ENCODE results near the gene CYP19A1.

GRCh38 chr15:51316636-51317035 is 21.8 kb downstream of the CYP19A1 start:
- TF ChIP-seq EZH2 (IDR thresholded peaks at IDR 0.05; ENCODE audit: insufficient read depth, poor library complexity, severe bottlenecking) = no peak
- no peak for TF ChIP-seq EZH2phosphoT487 (IDR thresholded peaks at IDR 0.05; ENCODE audit: insufficient read depth, low read depth)

All from GM23248 (cell line).